ENCODE data around the gene PFKP.

DNA sequence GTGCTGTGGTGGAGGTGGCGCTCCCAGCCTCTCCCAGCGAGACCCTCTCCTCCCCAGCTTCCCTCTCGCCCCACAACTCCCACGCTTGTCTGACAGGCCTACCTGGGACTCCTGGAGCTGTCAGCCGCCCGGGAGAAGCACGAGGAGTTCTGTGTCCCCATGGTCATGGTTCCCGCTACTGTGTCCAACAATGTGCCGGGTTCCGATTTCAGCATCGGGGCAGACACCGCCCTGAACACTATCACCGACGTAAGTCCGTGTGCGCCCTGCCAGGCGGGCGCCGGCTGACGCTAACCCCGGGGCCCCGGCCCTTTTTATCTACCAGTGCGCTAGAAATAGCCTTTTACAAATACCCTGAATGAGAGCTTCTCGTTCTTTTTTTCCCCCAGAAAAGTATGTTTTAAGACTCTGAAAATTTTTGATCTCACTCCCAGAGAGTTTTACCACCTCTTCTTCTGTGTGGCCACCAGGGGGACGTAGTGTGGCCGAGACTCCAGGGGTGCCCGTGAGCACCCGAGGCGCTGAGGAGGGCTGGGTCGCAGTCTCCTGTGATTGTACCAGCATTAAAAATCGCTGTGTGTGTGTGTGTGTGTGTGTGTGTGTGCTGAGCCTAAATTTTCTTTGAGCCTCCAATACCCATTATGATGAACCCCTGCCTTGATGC lies 52.6 kb downstream of the PFKP start:
- TF ChIP-seq, protein P1, sequence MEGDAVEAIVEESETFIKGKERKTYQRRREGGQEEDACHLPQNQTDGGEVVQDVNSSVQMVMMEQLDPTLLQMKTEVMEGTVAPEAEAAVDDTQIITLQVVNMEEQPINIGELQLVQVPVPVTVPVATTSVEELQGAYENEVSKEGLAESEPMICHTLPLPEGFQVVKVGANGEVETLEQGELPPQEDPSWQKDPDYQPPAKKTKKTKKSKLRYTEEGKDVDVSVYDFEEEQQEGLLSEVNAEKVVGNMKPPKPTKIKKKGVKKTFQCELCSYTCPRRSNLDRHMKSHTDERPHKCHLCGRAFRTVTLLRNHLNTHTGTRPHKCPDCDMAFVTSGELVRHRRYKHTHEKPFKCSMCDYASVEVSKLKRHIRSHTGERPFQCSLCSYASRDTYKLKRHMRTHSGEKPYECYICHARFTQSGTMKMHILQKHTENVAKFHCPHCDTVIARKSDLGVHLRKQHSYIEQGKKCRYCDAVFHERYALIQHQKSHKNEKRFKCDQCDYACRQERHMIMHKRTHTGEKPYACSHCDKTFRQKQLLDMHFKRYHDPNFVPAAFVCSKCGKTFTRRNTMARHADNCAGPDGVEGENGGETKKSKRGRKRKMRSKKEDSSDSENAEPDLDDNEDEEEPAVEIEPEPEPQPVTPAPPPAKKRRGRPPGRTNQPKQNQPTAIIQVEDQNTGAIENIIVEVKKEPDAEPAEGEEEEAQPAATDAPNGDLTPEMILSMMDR (conservative IDR thresholded peaks at IDR 0.05; ENCODE audit: low read length), result peak; percentile 62
- TF ChIP-seq EZH2phosphoT487 (IDR thresholded peaks at IDR 0.05; ENCODE audit: borderline replicate concordance), result no peak
